ENCODE data around the gene ADGRD1.

The ADGRD1 gene

DNA sequence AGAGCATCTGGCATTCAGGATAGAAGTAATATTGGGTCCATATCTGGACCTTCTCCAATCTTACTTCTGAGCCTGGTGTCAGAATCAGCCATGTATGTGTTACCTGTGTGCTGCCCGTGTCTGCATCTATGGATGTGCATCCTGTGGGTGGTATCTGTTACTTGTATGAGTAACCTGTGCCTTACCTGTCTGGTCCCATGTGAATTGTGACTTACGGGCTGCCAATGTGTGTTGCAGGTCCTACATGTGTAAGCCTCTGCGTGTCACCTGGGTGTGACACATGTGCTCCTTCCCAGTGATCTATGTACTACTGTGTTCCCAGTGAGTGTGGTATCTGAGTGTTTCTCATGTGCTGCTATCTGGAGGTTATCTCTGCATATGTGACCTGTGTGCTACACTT, 208.4 kb downstream of the ADGRD1 start:
- DNase-seq: no peak

- no peak for DNase-seq
Measured at GRCh38 chr12:131163189-131163738, 209.6 kb downstream of the ADGRD1 start.

- DNase-seq: no peak
Measured at GRCh38 chr12:131164096-131164872, 210.6 kb downstream of the ADGRD1 start.

GRCh38 chr12:131166717-131167116, 213.0 kb downstream of the ADGRD1 start:
- no peak for DNase-seq

DNA sequence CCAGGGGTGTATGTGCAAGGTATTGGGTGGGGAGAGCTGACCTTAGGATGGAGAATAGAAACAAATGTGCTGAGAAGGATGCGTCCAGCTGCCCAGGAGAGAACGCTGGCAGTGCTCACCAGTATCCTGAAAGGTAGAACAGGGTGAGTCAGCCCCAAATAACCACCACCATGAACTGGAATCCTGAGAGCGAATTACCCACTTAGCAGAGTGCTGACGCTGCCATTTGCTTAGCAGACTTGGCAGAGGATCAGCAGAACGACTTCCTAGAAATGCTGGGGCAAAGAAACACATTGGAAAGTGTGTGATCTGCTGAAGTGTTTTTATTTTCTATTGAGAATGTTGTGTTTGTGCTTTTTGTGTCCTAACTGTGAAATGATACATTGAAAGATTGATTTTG, 213.6 kb downstream of the ADGRD1 start:
- DNase-seq: no peak

GRCh38 chr12:131171029-131171428, 217.3 kb downstream of the ADGRD1 start:
- no peak for DNase-seq

DNA sequence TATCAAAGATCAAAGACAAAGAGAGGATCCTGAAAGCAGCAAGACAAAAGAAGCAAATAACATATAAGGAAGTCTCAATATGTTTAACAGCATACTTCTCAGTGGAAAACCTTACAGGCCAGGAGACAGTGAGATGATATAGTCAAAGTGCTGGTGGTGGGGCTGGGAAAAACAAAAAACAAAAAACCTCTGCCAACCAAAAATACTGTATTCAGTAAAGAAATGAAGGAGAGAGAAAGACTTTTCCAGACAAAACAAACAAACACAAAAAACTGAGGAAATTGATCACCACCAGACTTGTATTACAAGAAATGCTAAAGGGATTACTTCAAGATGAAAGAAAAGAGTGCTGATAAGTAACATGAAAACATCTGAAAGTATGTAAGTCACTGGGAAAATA, 221.2 kb downstream of the ADGRD1 start:
- no peak for DNase-seq

DNA sequence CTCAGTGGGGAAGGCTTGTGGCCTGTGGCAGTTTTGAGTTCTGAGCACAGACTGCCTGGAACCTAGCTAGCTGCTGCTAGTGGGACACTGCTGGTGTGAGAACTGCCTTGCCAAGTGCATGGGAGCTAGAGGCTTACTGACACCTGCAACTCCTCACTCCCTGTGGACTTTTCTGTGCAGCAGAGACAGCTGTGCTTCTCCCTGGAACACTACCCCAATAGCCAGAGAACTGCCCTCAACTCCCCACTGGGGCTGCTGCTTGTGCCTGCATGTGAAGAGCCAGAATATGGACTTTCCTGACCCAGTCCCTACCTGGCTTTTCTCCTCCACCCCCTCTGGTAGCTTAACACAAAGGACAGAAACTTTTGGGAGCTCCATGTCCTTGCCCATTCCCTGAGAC, 222.6 kb downstream of the ADGRD1 start:
- no peak for DNase-seq

GRCh38 chr12:131176926-131177325, 223.2 kb downstream of the ADGRD1 start:
- DNase-seq: no peak

DNA sequence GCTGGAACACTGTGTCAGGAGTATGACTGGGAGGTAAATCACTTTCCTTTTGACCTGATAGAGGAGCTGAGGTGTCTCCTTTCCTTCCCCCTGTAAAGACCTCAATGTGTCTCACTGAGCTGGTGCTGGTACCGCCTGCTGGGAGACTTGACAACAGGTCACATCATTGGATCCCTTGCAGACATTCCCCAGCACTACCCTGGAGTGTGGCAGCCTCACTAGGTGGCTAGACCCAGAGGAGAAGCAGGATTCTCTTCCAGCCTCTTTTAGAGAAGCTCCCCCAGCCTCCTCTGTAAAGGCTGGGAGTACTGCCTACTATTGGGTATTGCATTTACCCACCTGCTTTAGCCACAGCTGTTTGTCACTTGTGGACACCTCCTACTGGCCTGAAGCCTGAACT, 223.9 kb downstream of the ADGRD1 start:
- no peak for DNase-seq

DNA sequence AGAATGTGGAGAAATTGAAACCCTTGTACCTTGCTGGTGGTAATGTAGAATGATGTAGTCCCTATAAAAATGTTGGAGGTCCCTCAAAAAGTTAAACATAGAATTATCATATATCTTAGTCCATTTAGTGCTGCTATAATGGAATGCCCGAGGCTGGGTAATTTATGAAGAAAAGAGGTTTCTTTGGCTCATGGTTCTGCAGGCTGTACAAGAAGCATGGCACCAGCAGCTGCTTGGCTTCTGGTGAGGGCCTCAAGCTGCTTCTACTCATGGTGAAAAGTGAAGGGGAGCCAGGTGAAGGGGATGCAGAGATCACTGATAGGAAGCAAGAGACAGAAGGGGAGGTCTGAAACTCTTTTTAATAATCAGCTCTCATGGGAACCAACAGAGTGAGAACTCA, 233.9 kb downstream of the ADGRD1 start:
- no peak for DNase-seq

DNA sequence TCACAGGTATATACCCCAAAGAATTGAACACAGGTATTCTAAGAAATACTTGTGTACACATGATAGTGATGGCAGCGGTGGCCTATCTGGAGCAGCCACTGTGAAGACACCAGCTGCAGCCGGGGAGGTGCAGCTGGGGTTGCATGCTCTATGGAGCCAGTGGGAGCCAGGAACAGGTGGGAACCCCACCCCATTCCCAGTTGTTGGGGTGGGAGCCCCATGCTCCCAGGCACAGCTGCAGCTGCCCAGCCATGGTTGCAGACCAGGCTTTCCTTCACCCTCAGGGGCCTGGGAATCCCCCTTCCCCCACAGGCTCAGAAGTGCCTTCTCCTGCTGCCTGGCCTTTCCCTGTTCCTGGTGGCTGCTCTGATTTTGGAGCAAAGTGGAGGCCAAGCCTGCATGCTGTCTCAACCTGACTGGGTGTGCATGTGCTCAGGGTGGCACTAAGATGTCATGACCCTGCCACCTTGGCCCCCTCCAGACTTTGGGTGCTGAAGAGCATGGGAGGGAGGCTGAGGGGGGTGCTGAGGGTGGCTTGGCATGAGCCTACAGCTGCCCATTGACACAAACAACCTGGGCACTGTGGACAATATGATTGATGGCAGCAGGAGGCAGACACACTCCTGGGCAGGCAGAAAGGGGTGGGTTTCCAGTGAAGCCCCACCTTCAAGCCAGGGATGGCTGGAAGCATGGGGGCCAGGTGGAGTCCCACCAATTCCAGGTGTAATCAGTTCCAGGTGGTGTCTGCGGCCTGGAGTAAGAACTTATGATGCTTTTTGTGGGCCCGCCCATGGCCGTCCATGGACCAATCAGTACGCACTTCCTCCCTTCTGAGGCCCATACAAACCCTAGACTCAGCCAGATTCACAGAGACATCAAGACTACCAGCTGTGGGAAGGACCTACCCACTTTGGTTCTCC, 234.7 kb downstream of the ADGRD1 start:
- DNase-seq: no peak

- DNase-seq: no peak
Measured at GRCh38 chr12:131189781-131190180, 236.1 kb downstream of the ADGRD1 start.

- no peak for DNase-seq
Measured at GRCh38 chr12:131190965-131191364, 237.3 kb downstream of the ADGRD1 start.
